Spleen (tissue), 7 donors: ENCODE measurements around the gene ZC3H8.

ENCODE experiments used
- CTCF ChIP-seq, 11 experiments: fragments of 200-600 bp in 7 of 11; fragments of 450-650 bp in 4 of 11; sonication (generic) in 4 of 11; IDR thresholded peaks in 8 of 11; conservative IDR thresholded peaks in 3 of 11; 1 replicate in 7 of 11; 2 replicates in 4 of 11; pipeline versions ENCODE4 v1.4.0 to v1.8.0; 2016 to 2021; ENCODE audit warnings: antibody characterized with exemption in 11 of 11, inconsistent platforms in 4 of 11, mild to moderate bottlenecking in 1 of 11
- POLR2A ChIP-seq, 3 donors: fragments of 450-650 bp; IDR thresholded peaks; one replicate each; pipeline ENCODE4 v1.5.1; 2017; ENCODE audit warnings: antibody characterized with exemption in 3 of 3, mild to moderate bottlenecking in 1 of 3
- POLR2AphosphoS5 ChIP-seq, 3 donors: sonication (generic); formaldehyde crosslinking; IDR thresholded peaks; one replicate each; pipeline ENCODE4 v1.5.1; 2017; ENCODE audit warnings: antibody characterized with exemption in 3 of 3
- donor health status: DM: no; HTN: no; CAD: no; lungs with moderate emphysema.
- donor health status: DM: no; HTN: no; CAD: no.
- donor health status: DM: no; HTN: no; CAD: no.

GRCh38 chr2:112260295-112260625, 5.4 kb upstream of the ZC3H8 start:
- TF ChIP-seq POLR2A (IDR thresholded peaks at IDR 0.05) (no peak), POLR2AphosphoS5 (IDR thresholded peaks at IDR 0.05) (no peak), CTCF (IDR thresholded peaks at IDR 0.05 in 8 of 11, conservative IDR thresholded peaks at IDR 0.05 in 3 of 11) (no peak)
